ENCODE data around the gene DNAAF2. TPM values are rescaled to one million over a fixed set of nuclear protein-coding genes. Genes with fewer than 3 reads are reported as not detected.

DNAAF2 gene
- total and polyA plus RNA-seq, 2 of the 8 experiments (the other 6 are each of a cell fraction or from before 2014, with no cell fraction given), result 12.2 to 30.0 TPM

DNA sequence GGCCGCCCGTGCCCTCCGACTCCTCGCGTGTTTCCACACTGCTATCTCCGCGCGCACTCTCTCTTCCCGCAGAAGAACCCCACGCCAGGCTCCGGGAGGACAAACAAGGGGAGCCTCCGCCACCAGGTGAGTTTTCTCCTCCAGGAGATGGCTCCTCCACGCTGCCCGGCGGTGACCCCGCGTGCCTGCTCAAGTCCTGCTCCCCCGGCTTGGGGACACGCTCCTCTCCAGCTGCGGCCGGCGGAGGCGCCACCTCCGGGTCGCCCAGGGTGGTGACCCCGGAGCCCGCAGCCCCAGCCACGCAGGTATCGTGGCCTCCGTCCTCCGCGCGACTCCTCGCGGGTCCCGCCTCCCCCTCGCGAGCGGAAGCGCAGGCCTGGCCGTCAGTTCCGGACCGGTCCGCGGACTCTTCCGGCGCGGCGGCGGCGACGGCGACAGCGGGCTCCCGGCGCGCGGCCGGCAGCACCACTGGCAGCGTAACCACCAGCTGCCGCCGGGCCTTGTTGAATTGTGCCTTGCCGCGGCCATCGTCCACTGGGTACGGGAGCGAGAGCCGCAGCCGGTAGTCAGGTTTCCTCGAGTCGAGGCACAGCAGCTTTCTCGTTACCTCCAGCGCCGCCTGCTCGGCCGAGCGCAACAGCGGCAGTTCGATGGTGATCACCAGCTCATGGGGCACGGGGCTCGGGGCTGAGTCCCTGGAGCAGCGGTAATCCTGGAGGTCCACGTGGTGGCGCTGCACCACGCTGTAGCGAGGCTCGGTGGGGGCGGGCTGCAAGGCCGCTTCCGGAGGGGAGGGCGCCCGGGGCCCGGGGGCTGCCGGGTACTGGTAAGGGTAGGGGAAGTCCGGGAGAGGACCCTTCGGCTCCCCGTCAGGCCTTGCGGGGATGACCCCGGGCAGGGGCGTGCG is 1.2 kb downstream of the DNAAF2 start:
- peak overlapping the region; percentile 83 for H4K91ac ChIP-seq (replicated peaks; ENCODE audit: insufficient read length, low read length)
- no peaks in the 10 kb centered on the region for H3K9me3 ChIP-seq (ENCODE audit: insufficient read depth in 2 of 2, low read depth in 1 of 2, low read length in 1 of 2)
- peaks cover 0 to 17% (median 0%) of the 10 kb centered on the region in 4 experiments; a peak in 1 of 8 replicates for H3K36me3 ChIP-seq (ENCODE audit: control insufficient read depth in 2 of 4, insufficient read depth in 4 of 4, low read length in 3 of 4)
- ChIA-PET CTCF (ENCODE audit: partially characterized antibody) (interaction anchor here (0.6 to 2.5 kb wide), 12 partner anchors 10 to 218 kb away, joined by 3 to 16 read pairs (median 5); partner anchors contain the start of genes KLHDC2, MGAT2, NEMF and POLE2), POLR2A (ENCODE audit: partially characterized antibody) (interaction anchor here (0.5 to 4.5 kb wide), 23 partner anchors 10 to 502 kb away, joined by 3 to 47 read pairs (median 6); partner anchors contain the start of genes KLHDC1, KLHDC2, LRR1 and MGAT2)
- H2BK120ac ChIP-seq (replicated peaks; ENCODE audit: low read depth, low read length), result no peak overlapping the region
- peak; percentile 91 to 97 for DNase-seq (ENCODE audit: low read depth in 1 of 2, low spot score in 2 of 2)
- no peak for FAIRE-seq
- peak overlapping the region; percentile 95 for H2BK5ac ChIP-seq (ENCODE audit: low read depth, low read length)
- H3K9ac ChIP-seq (replicated peaks in 1 of 4; ENCODE audit: extremely low read depth in 1 of 4, low read depth in 3 of 4, low read length in 3 of 4), result peak overlapping the region; percentile 86 to 98 (median 98)
- H3K14ac ChIP-seq (ENCODE audit: insufficient read length), result no peak overlapping the region
- peak overlapping the region; percentile 95 for H3K27ac ChIP-seq (ENCODE audit: low read depth, low read length)
- H3K79me1 ChIP-seq (ENCODE audit: low read depth, low read length), result 0 out of 2 replicates have a peak, but pooled peaks cover 4% of the 10 kb centered on the region
- no peaks in the 10 kb centered on the region for H3K27me3 ChIP-seq (replicated peaks in 1 of 4; ENCODE audit: control insufficient read depth in 3 of 4, extremely low read depth in 1 of 4, insufficient read depth in 3 of 4, low read length in 3 of 4)
- H3K56ac ChIP-seq (replicated peaks; ENCODE audit: insufficient read length, low read depth, low read length), result peak overlapping the region; percentile 97
- H4K5ac ChIP-seq (ENCODE audit: insufficient read length, low read depth, low read length), result peak overlapping the region; percentile 96
- H3K4me2 ChIP-seq (ENCODE audit: insufficient read depth in 1 of 2, low read depth in 2 of 2, low read length in 2 of 2), result peak overlapping the region; percentile 72 to 93
- peak overlapping the region; percentile 88 to 98 (median 94) for H3K4me3 ChIP-seq (ENCODE audit: extremely low read depth in 1 of 4, insufficient read depth in 2 of 4, low read depth in 3 of 4, low read length in 4 of 4)
- peak overlapping the region; percentile 96 for H4K8ac ChIP-seq (ENCODE audit: extremely low read depth, insufficient read depth, low read length)
- peak overlapping the region; percentile 17; the same call in 1 of the 2 replicates for H2BK12ac ChIP-seq (ENCODE audit: low read depth, low read length)
- peaks cover 8 to 79% of the 10 kb centered on the region in 2 experiments for H3K79me2 ChIP-seq (ENCODE audit: control insufficient read depth in 1 of 2, insufficient read depth in 2 of 2, low read length in 2 of 2)
- WGBS, 2 experiments (ENCODE audit: extremely low coverage in 1 of 2, insufficient coverage in 1 of 2, insufficient read length in 1 of 2, insufficient replicate concordance in 2 of 2, low coverage in 1 of 2, low lambda C conversion rate in 2 of 2, missing lambda C conversion rate in 1 of 2), result 1% methylated on average over 80 of the region's 101 CpGs; no CpG with 5 or more reads in 1 of the 2 experiments
- no peak overlapping the region for H2BK20ac ChIP-seq (ENCODE audit: low read length)
- peaks cover 11% of the 10 kb centered on the region; the same call in 1 of the 2 replicates for H3K23me2 ChIP-seq (ENCODE audit: low read depth, low read length)
- 0 out of 2 replicates have a peak overlapping the region, but pooled peaks have one; percentile 33 for H2AK5ac ChIP-seq (ENCODE audit: low read depth, low read length)
- no peak overlapping the region for H3K23ac ChIP-seq (ENCODE audit: insufficient read length)
- no peak overlapping the region for H2BK15ac ChIP-seq (ENCODE audit: low read length)
- H3K4me1 ChIP-seq (replicated peaks in 1 of 4; ENCODE audit: control insufficient read depth in 3 of 4, insufficient read depth in 4 of 4, low read length in 3 of 4), result no peaks in the 10 kb centered on the region
- H2AFZ ChIP-seq (ENCODE audit: low read length), result peak overlapping the region; percentile 91; the same call in 1 of the 2 replicates
- peak overlapping the region; percentile 95 for H3K4ac ChIP-seq (replicated peaks; ENCODE audit: insufficient read length, low read depth, low read length)
- peak overlapping the region; percentile 99 for H3K18ac ChIP-seq (ENCODE audit: extremely low read depth, low read length)
- peaks cover 4 to 9% of the 10 kb centered on the region in 2 experiments for H4K20me1 ChIP-seq (replicated peaks in 1 of 2; ENCODE audit: control insufficient read depth in 1 of 2, insufficient read depth in 2 of 2, low read length in 2 of 2)
- TF ChIP-seq EGR1 (IDR thresholded peaks at IDR 0.05; ENCODE audit: borderline replicate concordance, low read depth, low read length), result peak; percentile 86; the same call in 1 of the 2 replicates
- TF ChIP-seq, protein P1, sequence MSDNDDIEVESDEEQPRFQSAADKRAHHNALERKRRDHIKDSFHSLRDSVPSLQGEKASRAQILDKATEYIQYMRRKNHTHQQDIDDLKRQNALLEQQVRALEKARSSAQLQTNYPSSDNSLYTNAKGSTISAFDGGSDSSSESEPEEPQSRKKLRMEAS (IDR thresholded peaks at IDR 0.05), result peak; percentile 88
- TF ChIP-seq RAD21 (IDR thresholded peaks at IDR 0.05 in 1 of 2, conservative IDR thresholded peaks at IDR 0.05 in 1 of 2; ENCODE audit: low read depth in 2 of 2, low read length in 2 of 2), result peak; percentile 71 to 82
- peak in 1 of 2 experiments; percentile 9; a peak in 2 of 4 replicates for TF ChIP-seq HDAC2 (IDR thresholded peaks at IDR 0.05; ENCODE audit: borderline replicate concordance in 1 of 2, low read depth in 2 of 2, low read length in 2 of 2)
- TF ChIP-seq POLR2AphosphoS5 (IDR thresholded peaks at IDR 0.05; ENCODE audit: low read depth, low read length), result peak; percentile 86
- peak; percentile 69 to 86 for TF ChIP-seq POLR2A (IDR thresholded peaks at IDR 0.05; ENCODE audit: control extremely low read depth in 1 of 2, low read depth in 2 of 2, low read length in 2 of 2)
- peak; percentile 67 for TF ChIP-seq TAF7 (optimal IDR thresholded peaks at IDR 0.05; ENCODE audit: borderline replicate concordance, low read depth, low read length)
- no peak for TF ChIP-seq NRF1 (IDR thresholded peaks at IDR 0.05; ENCODE audit: low read depth, low read length)
- no peak for TF ChIP-seq CHD1 (IDR thresholded peaks at IDR 0.05; ENCODE audit: low read depth, low read length)

Measured in H1 (cell line).